Lower lobe of right lung (tissue), 2 donors: ENCODE measurements around the gene DCST1. TPM values are rescaled to one million over a fixed set of nuclear protein-coding genes. Genes with fewer than 3 reads are reported as not detected.

Experiments used
- ATAC-seq, 2 donors: fragments of 200-7000 bp; cut with Tn5 transposase; one replicate each; pipeline ENCODE4 v1.9.1; 2020 to 2022; ENCODE audit warnings: mild to moderate bottlenecking in 2 of 2, moderate library complexity in 2 of 2
- DNase-seq: peaks from one replicate; pipeline ENCODE4 v3.0.0-alpha.2; 2020
- H3K27ac ChIP-seq: fragments of 200-600 bp; one replicate; pipeline ENCODE4 v1.8.0; 2022
- H3K27me3 ChIP-seq: fragments of 200-600 bp; one replicate; pipeline ENCODE4 v1.8.0; 2022; ENCODE audit warnings: low read depth
- H3K36me3 ChIP-seq: fragments of 200-600 bp; one replicate; pipeline ENCODE4 v1.8.0; 2022; ENCODE audit warnings: mild to moderate bottlenecking
- H3K4me1 ChIP-seq: fragments of 200-600 bp; one replicate; pipeline ENCODE4 v1.8.0; 2022
- H3K4me3 ChIP-seq: fragments of 200-600 bp; one replicate; pipeline ENCODE4 v1.8.0; 2022; ENCODE audit warnings: mild to moderate bottlenecking
- H3K9me3 ChIP-seq: fragments of 200-600 bp; one replicate; pipeline ENCODE4 v1.8.0; 2022
- CTCF ChIP-seq: fragments of 200-600 bp; IDR thresholded peaks from one replicate; pipeline ENCODE4 v1.8.0; 2022; ENCODE audit warnings: antibody characterized with exemption, mild to moderate bottlenecking
- intact Hi-C: fragments of 100-400 bp; cut with DNase I; formaldehyde crosslinking; loops from one replicate; pipeline ENCODE4 v1.11.0; 2022
- total RNA-seq: library from RNA; stranded (reverse); fragmentation: NEBNext Ultra II Directional; extraction: Animal tissue kit (Norgen Biotek cat#: 25700); gene quantifications from one replicate; pipeline ENCODE4 v1.2.1, GENCODE V29; 2021
- donor health status: DM: no; HTN: yes; CAD: no; lungs with severe emphysema.

Gene DCST1
- total RNA-seq, 1 donor from 2014 or later, result not detected

DNA sequence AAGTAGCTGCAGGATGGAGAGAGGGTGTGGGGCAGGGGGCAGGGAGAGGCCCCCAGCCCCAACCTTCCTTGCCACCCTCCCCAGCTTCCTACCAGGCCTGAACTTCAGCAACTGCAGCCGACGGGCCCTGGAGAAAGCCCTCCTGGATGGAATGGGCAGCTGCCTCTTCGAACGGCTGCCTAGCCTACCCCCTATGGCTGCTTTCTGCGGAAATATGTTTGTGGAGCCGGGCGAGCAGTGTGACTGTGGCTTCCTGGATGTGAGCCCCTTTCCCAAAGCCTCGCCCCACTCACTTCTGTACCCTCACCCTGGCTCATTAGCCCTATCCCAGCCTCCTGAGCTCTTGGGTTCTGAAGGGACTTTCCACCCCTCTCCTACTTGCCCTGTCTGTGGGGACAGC, 23.5 kb downstream of the DCST1 start:
- peaks cover 85% of the 10 kb centered on the region for H3K36me3 ChIP-seq
- intact Hi-C loops, result no loop called here
- DNase-seq (no peak), ATAC-seq (no peak)
- H3K9me3 ChIP-seq, result no peaks in the 10 kb centered on the region
- H3K4me3 ChIP-seq, result no peak overlapping the region
- TF ChIP-seq CTCF, result no peak
- peaks cover 23% of the 10 kb centered on the region for H3K4me1 ChIP-seq
- H3K27me3 ChIP-seq, result no peaks in the 10 kb centered on the region
- no peak overlapping the region for H3K27ac ChIP-seq

DNA sequence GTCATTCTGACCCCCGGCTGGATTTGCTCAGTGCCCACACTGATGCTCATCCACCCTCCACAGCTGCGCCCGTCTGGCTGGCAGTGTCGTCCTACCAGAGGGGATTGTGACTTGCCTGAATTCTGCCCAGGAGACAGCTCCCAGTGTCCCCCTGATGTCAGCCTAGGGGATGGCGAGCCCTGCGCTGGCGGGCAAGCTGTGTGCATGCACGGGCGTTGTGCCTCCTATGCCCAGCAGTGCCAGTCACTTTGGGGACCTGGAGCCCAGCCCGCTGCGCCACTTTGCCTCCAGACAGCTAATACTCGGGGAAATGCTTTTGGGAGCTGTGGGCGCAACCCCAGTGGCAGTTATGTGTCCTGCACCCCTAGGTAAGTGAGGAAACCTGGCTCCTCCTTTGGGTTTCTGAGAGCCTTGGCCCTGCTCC, 24.2 kb downstream of the DCST1 start:
- peaks cover 23% of the 10 kb centered on the region for H3K4me1 ChIP-seq
- DNase-seq (no peak), ATAC-seq (no peak)
- H3K4me3 ChIP-seq, result no peak overlapping the region
- H3K36me3 ChIP-seq, result peaks cover 87% of the 10 kb centered on the region
- intact Hi-C loops, result no loop called here
- H3K27ac ChIP-seq, result no peak overlapping the region
- TF ChIP-seq CTCF, result no peak
- H3K9me3 ChIP-seq, result no peaks in the 10 kb centered on the region
- no peaks in the 10 kb centered on the region for H3K27me3 ChIP-seq

- no peak for TF ChIP-seq CTCF
- Histone ChIP-seq H3K27ac (no peak overlapping the region), H3K4me1 (peaks cover 32% of the 10 kb centered on the region), H3K36me3 (peaks cover 61% of the 10 kb centered on the region), H3K27me3 (no peaks in the 10 kb centered on the region), H3K4me3 (no peak overlapping the region), H3K9me3 (no peaks in the 10 kb centered on the region)
- ATAC-seq (no peak), DNase-seq (no peak)
- intact Hi-C loops, result no loop called here
These were observed 27.1 kb downstream of the DCST1 start for GRCh38 chr1:155060736-155061135.

GRCh38 chr1:155061381-155062150, 27.9 kb downstream of the DCST1 start:
- no peak overlapping the region for H3K27ac ChIP-seq
- peak; percentile 88 for DNase-seq
- H3K27me3 ChIP-seq, result no peaks in the 10 kb centered on the region
- intact Hi-C loops, result no loop called here
- TF ChIP-seq CTCF, result peak; percentile 99
- peak; percentile 65 to 77 for ATAC-seq
- H3K4me1 ChIP-seq, result peaks cover 32% of the 10 kb centered on the region
- H3K9me3 ChIP-seq, result no peaks in the 10 kb centered on the region
- peaks cover 53% of the 10 kb centered on the region for H3K36me3 ChIP-seq
- H3K4me3 ChIP-seq, result no peak overlapping the region

- H3K27me3 ChIP-seq, result no peaks in the 10 kb centered on the region
- H3K4me3 ChIP-seq, result peak overlapping the region; percentile 13
- H3K9me3 ChIP-seq, result no peaks in the 10 kb centered on the region
- H3K36me3 ChIP-seq, result peaks cover 46% of the 10 kb centered on the region
- ATAC-seq, result peak; percentile 0 to 1
- H3K27ac ChIP-seq, result no peak overlapping the region
- intact Hi-C loops, result no loop called here
- no peak for TF ChIP-seq CTCF
- DNase-seq, result no peak
- H3K4me1 ChIP-seq, result peaks cover 32% of the 10 kb centered on the region
These were observed 28.6 kb downstream of the DCST1 start for GRCh38 chr1:155062151-155062686.
